ENCODE data around the gene C11orf21.
A peak's percentile ranks its signal among the peaks of the same experiment; 100 is the strongest.

Gene C11orf21

DNA sequence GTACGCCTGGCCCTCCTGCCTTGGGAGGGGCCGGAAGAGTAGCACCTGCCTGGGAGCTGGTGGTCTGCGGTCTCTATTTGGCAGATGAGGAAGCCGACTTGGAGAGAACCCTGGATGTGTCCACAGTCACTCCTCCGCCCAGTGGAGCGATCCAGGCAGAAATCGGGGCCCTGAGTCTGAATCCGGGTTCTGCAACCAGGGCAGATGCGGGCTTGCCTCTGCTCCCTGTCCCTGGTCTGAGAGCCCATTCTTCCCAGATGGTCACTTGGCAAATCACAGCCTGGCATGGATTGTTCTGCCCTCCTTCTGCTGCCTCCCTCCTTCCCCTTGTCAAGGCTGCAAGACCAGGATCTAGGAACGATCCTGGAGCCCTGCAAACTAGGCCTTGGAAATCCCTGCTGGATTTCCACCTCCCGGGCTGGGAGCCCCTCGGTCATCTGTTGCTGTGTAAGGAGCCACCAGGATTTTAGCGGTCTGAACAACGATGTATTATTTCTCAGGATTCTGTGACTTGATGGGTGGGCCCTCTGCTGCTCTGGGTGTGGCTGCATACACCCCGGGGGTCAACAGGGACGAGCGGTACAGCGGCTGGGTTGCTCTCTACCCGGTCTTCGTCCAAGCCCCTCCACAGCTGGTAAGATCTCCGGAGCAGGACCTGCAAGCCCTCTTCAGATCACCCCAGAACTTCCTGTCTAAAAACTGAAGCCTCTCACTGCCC, 29.3 kb downstream of the C11orf21 start:
- H3K4me3 ChIP-seq (ENCODE audit: low read depth in 1 of 2, low read length in 2 of 2), result no peak overlapping the region
- no peaks in the 10 kb centered on the region for H3K4me1 ChIP-seq (ENCODE audit: insufficient read depth, low read length)
- H3K27me3 ChIP-seq (ENCODE audit: control insufficient read depth in 1 of 2, insufficient read depth in 2 of 2, low read length in 2 of 2), result peaks cover 4 to 53% of the 10 kb centered on the region in 2 donors
- no peak overlapping the region for H3K27ac ChIP-seq (ENCODE audit: low read depth, low read length)
- no peak overlapping the region for H3K9ac ChIP-seq (ENCODE audit: low read length)
- no peaks in the 10 kb centered on the region for H3K36me3 ChIP-seq (ENCODE audit: insufficient read depth, low read length)
- H3K9me3 ChIP-seq (ENCODE audit: low read length), result no peaks in the 10 kb centered on the region

DNA sequence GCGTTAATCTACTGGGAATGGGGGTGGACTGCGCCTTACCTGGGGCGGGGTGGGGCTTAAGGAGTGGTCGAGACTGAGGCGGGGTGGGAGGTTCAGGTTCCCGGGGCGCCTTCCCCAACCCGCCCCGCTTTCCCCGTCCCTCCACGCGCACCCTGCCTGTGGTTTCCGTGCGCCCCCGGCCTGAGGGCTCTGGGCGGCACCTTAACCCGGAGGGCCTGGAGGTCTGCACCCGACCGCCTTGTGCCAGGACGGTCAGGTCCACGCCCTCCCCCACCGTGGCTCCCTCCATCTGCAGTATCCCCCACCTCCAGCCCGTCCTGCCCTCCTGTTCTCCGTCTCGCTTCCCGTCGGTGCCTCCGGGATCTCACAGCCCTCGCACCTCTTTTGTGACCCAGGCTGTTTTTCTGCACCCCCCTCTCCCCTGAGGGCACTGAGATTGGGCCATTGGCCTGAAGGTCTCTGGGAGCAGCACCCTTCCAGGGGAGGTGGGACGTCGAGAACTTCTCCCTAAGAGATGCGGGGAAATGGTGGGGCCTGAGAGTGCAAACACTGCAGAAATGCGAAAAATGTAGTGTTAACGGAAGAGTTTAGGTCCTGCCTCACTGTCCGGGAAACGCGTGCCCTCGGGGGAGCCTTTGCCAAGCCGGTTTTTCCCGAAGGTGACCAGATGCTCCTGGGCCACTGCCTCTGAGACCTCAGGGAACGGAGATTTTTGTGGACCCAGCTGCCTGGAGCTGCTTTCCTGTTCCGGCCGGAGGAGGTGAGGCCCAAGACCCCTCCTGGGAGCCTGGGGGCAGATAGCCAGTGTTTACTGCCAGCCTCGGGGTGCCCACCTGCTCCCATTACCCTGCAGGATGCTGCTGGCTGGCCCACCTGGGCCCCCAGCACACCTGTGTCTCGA, 30.1 kb downstream of the C11orf21 start:
- Histone ChIP-seq H3K9ac (ENCODE audit: low read length) (no peak overlapping the region), H3K27ac (ENCODE audit: low read depth, low read length) (no peak overlapping the region), H3K4me1 (ENCODE audit: insufficient read depth, low read length) (no peaks in the 10 kb centered on the region), H3K27me3 (ENCODE audit: control insufficient read depth in 1 of 2, insufficient read depth in 2 of 2, low read length in 2 of 2) (peaks cover 4 to 54% of the 10 kb centered on the region in 2 donors), H3K4me3 (ENCODE audit: low read depth in 1 of 2, low read length in 2 of 2) (no peak overlapping the region), H3K36me3 (ENCODE audit: insufficient read depth, low read length) (no peaks in the 10 kb centered on the region), H3K9me3 (ENCODE audit: low read length) (no peaks in the 10 kb centered on the region)

DNA sequence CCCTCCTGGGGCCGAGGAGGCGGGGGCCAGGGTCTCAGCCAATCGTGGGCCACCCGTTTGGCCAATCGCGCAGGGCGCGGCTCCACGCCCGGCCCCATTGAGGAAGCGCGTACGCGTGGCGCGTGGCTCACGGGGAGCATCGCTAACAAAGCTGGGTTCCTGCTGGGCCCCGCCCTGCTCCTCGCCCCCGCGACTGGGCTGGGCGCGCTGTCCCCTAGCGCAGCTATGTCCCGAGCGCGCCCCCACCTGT, 30.7 kb downstream of the C11orf21 start:
- no peaks in the 10 kb centered on the region for H3K4me1 ChIP-seq (ENCODE audit: insufficient read depth, low read length)
- H3K4me3 ChIP-seq (ENCODE audit: low read depth in 1 of 2, low read length in 2 of 2), result no peak overlapping the region

DNA sequence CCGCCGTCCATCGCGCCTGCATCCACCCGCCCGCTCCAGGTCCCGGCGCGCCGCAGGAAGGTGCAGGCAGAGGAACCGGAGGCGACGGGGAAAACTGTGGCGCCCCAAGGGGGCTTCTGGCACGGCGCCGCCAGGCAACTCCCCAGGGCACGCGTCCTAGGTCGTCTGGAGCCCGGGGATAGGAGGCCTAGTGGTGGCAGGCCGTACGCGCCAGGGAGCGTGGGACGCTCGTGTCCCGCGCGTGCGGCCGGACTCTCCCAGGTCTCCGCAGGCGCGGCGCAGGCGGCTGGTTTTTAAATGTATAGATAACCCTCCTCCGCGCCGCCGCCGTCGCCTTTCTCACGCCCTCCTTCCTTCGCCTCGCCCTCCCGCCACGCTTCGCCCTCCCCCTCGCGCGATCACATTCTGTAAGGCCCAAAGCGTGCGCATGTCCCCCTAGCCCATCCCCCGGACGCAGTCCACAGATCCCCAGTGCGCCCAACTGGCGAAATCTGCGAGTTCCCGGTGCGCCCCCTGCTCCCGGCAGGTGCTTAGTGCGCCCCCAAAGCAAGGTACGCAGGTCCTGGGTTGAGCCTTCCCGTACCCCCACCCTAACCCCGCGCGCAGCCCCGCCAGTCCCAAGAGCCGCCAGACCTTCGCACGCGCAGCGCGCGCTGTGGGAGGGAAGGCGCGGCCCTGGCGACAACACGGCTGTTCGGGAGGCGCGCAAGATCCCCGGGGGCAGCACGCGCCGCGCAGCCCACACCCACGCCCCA, 31.2 kb downstream of the C11orf21 start, which contains the start of gene ASCL2:
Gene ASCL2 (minus strand): TSS at position 267 of the 755 bp plus-strand sequence. CDS start 256 bp downstream, at position 11.
- no peaks in the 10 kb centered on the region for H3K4me1 ChIP-seq (ENCODE audit: insufficient read depth, low read length)
- H3K36me3 ChIP-seq (ENCODE audit: insufficient read depth, low read length), result no peaks in the 10 kb centered on the region
- H3K27ac ChIP-seq (ENCODE audit: low read depth, low read length), result no peak within 1 kb of the TSS
- no peaks in the 10 kb centered on the region for H3K9me3 ChIP-seq (ENCODE audit: low read length)
- no peak within 1 kb of the TSS for H3K9ac ChIP-seq (ENCODE audit: low read length)
- peaks cover 4 to 52% of the 10 kb centered on the region in 2 donors for H3K27me3 ChIP-seq (ENCODE audit: control insufficient read depth in 1 of 2, insufficient read depth in 2 of 2, low read length in 2 of 2)
- peak within 1 kb of the TSS; percentile 38 to 43 for H3K4me3 ChIP-seq (ENCODE audit: low read depth in 1 of 2, low read length in 2 of 2)

More for the DNA sequence above, 30.7 kb downstream of the C11orf21 start:
- Histone ChIP-seq H3K27me3 (ENCODE audit: control insufficient read depth in 1 of 2, insufficient read depth in 2 of 2, low read length in 2 of 2) (peaks cover 4 to 54% of the 10 kb centered on the region in 2 donors), H3K36me3 (ENCODE audit: insufficient read depth, low read length) (no peaks in the 10 kb centered on the region), H3K9ac (ENCODE audit: low read length) (no peak overlapping the region), H3K27ac (ENCODE audit: low read depth, low read length) (no peak overlapping the region), H3K9me3 (ENCODE audit: low read length) (no peaks in the 10 kb centered on the region)

DNA sequence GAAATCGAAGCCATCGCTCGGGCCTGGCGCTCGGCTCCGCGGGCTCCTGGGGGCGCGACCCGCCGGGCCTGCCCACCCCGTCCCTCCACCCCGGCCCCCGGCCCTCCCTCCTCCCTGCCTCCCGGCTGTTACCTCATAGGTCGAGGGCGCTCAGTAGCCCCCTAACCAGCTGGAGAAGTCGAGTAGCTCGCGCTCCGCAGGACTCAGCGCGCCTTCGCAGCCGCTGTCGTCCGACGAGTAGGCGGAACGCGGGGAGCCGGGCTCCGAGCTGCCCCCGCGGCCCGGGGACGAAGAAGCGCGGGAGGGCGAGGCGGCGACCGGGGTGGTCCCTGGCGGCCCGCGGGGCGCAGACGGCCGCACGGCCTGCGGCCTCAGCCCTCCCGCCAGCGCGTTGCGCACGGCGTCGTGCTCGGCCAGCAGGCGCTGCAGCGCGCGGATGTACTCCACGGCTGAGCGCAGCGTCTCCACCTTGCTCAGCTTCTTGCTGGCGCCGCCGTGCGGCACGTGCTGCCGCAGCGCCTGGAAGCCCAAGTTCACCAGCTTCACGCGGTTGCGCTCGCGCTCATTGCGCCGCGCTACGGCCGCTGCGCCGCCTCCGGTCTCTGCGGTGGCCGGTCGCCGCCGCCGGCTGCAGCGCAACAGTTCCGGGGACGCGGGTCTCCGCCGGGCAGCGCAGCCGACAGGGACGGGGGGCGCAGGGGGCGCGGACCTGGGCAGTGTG, 32.0 kb downstream of the C11orf21 start:
- Histone ChIP-seq H3K36me3 (ENCODE audit: insufficient read depth, low read length) (no peaks in the 10 kb centered on the region), H3K9ac (ENCODE audit: low read length) (no peak overlapping the region), H3K27me3 (ENCODE audit: control insufficient read depth in 1 of 2, insufficient read depth in 2 of 2, low read length in 2 of 2) (peaks cover 4 to 50% of the 10 kb centered on the region in 2 donors), H3K4me3 (ENCODE audit: low read depth in 1 of 2, low read length in 2 of 2) (peak overlapping the region; percentile 38 to 43), H3K27ac (ENCODE audit: low read depth, low read length) (no peak overlapping the region), H3K9me3 (ENCODE audit: low read length) (no peaks in the 10 kb centered on the region), H3K4me1 (ENCODE audit: insufficient read depth, low read length) (no peaks in the 10 kb centered on the region)

DNA sequence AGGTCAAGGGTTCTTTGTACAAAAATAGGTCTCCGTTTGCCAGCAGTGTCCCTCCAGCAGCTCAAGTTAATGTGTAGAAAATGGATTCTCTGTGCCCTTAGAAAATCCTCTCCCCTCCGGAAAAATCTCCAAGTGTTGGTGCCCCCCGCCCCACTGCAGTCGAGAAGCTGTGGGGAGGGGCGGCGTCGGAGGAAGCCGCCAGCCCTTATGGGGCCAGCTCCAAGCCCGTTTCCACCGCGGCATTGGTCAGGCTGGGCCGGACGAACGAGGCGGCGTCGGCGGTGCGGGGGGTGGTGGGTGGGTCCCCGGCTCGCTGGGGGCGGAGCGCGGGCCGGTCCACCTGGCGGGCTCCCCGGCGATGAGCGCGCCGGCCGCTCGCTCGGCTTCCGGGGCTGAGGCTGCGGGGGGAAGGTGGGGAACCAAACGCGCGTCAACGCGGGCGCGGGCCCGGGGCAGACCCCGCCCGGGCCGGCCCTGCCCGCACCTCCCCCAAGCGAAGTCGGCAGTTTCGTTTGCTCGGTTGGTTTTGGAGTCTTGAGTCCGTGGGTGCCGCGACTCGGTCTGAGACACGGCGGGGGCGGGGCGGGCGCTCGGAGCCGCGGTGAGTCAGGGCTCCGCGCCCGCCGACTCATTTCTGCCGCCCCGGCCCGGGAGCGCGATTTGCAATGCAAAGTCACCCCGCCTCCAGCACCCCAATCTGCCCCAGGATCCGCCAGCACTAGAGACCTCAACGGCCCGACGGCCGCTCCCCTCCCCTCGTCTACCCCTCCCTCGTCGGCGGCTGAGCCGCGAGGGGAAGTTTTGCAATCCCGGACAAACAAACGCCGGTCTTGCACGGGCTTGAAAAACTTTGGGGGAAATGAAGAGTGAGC, 32.8 kb downstream of the C11orf21 start:
- peaks cover 4 to 50% of the 10 kb centered on the region in 2 donors for H3K27me3 ChIP-seq (ENCODE audit: control insufficient read depth in 1 of 2, insufficient read depth in 2 of 2, low read length in 2 of 2)
- no peaks in the 10 kb centered on the region for H3K9me3 ChIP-seq (ENCODE audit: low read length)
- no peak overlapping the region for H3K9ac ChIP-seq (ENCODE audit: low read length)
- H3K27ac ChIP-seq (ENCODE audit: low read depth, low read length), result no peak overlapping the region
- H3K4me3 ChIP-seq (ENCODE audit: low read depth in 1 of 2, low read length in 2 of 2), result peak overlapping the region; percentile 38 to 43
- no peaks in the 10 kb centered on the region for H3K36me3 ChIP-seq (ENCODE audit: insufficient read depth, low read length)
- no peaks in the 10 kb centered on the region for H3K4me1 ChIP-seq (ENCODE audit: insufficient read depth, low read length)

DNA sequence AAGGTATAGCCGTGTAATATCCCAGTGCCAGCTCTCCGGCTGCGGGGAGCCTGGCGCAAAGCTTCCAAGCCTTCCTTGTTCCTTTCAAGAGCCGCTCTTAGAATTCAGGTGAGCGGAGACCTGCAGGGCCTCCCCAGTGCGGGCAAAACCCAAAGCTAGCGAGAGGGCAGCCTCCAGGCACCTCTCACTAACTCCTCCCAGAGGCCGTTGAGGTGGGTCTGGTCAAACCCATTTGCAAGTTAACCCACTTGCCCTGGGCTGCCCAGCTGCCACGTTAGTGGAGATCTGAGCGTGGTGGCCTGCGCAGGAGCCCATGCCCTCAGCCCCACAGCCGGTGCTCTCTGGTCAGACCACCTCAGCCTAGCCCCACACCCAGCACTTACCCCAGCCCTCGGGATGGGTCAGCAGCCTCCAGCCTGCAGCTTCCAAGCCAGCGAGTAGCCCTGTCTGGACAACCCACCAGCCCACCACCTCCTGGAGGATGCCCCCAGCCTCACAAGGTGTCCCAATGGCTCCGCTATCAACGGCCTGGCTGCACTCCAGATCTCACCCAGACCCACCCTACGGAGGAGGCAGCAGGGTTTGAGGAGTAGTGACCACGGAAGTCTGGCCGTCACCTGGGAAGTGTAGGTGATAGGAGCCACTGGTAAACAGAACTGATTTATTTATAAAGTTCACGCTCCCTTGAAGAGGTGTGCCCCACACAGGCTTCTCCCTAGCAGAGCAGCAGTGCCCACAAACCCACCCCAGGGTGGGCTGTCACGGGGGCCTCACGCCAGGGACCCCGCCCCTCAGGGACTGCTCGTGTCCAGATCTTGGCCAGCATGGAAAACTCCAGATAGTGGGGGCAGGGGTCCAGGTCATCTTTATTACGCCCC, 33.6 kb downstream of the C11orf21 start:
- no peak overlapping the region for H3K4me3 ChIP-seq (ENCODE audit: low read depth in 1 of 2, low read length in 2 of 2)
- H3K9ac ChIP-seq (ENCODE audit: low read length), result no peak overlapping the region
- H3K27me3 ChIP-seq (ENCODE audit: control insufficient read depth in 1 of 2, insufficient read depth in 2 of 2, low read length in 2 of 2), result peaks cover 4 to 50% of the 10 kb centered on the region in 2 donors
- H3K9me3 ChIP-seq (ENCODE audit: low read length), result no peaks in the 10 kb centered on the region
- H3K27ac ChIP-seq (ENCODE audit: low read depth, low read length), result no peak overlapping the region
- no peaks in the 10 kb centered on the region for H3K36me3 ChIP-seq (ENCODE audit: insufficient read depth, low read length)
- no peaks in the 10 kb centered on the region for H3K4me1 ChIP-seq (ENCODE audit: insufficient read depth, low read length)

DNA sequence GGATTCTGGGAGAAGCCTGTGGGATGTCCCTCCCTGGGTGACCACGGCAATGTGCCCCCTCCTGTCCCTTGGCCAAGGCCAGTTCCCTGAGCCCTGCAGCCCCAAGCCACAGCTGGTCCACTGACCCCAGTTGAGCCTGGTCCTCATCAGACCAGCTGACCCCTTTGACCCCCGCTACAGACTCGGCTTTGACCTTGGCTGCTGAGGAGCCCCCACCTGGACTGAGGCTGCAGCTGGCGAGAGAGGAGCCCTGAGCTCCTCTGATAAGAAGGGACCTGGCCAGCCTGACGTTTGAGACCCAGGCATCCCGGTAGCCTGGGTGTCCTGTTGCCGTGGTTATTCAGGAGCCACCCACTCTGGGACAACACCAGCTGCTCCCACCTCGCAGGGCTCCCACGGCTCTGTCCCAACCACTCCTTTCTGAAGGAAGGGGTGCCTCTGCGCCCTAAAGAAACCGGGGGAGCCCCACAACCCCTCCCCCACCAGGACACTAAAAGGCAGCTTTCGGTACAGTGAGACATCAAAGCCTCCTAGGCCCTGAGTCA, 34.3 kb downstream of the C11orf21 start:
- no peak overlapping the region for H3K4me3 ChIP-seq (ENCODE audit: low read depth in 1 of 2, low read length in 2 of 2)
- H3K9me3 ChIP-seq (ENCODE audit: low read length), result no peaks in the 10 kb centered on the region
- no peaks in the 10 kb centered on the region for H3K36me3 ChIP-seq (ENCODE audit: insufficient read depth, low read length)
- peaks cover 4 to 50% of the 10 kb centered on the region in 2 donors for H3K27me3 ChIP-seq (ENCODE audit: control insufficient read depth in 1 of 2, insufficient read depth in 2 of 2, low read length in 2 of 2)
- no peak overlapping the region for H3K27ac ChIP-seq (ENCODE audit: low read depth, low read length)
- no peaks in the 10 kb centered on the region for H3K4me1 ChIP-seq (ENCODE audit: insufficient read depth, low read length)
- no peak overlapping the region for H3K9ac ChIP-seq (ENCODE audit: low read length)

DNA sequence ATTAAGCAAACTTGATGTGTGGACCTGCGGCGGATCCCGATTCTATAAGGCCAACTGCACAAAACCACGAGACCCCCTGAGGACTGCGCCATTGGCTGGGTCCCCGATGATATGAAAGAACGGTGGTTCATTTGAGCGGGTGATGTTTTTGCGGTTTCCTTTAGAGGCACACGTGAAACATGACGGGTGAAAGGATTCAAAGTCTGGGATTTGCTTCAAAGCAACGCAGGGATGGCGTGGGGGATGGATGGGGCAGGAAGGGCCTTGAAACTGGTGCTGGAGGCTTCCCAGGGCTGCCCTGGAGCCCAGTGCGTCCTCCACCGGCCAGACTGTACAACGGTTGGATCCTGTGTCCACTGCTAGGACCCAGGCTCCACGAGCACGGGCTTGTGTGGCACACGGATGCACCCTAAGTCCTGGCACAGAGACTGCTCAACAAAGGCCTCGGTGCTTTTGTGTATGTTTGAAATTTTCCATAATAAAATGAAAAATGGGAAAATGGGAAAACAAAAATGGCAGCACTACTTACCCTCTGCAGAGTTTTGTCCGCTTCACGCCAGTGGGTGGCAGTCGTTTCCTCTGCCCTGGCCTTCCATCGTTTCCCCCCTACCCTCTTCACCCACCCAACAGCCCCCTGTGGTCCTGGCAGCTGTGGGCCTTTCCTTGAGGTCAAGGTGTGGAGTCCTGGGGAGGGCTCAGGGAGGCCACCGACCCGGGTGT, 35.0 kb downstream of the C11orf21 start:
- Histone ChIP-seq H3K9me3 (ENCODE audit: low read length) (no peaks in the 10 kb centered on the region), H3K27me3 (ENCODE audit: control insufficient read depth in 1 of 2, insufficient read depth in 2 of 2, low read length in 2 of 2) (peaks cover 4 to 44% of the 10 kb centered on the region in 2 donors), H3K9ac (ENCODE audit: low read length) (no peak overlapping the region), H3K4me3 (ENCODE audit: low read depth in 1 of 2, low read length in 2 of 2) (no peak overlapping the region), H3K27ac (ENCODE audit: low read depth, low read length) (no peak overlapping the region), H3K36me3 (ENCODE audit: insufficient read depth, low read length) (no peaks in the 10 kb centered on the region), H3K4me1 (ENCODE audit: insufficient read depth, low read length) (no peaks in the 10 kb centered on the region)
